B cell (primary cell): ENCODE data around the gene SALL4.

Experiments used
- EZH2 ChIP-seq: IDR thresholded peaks from 2 replicates; pipeline ENCODE4 v1.6.1; 2012; ENCODE audit warnings: borderline replicate concordance, low read depth, mild to moderate bottlenecking, moderate library complexity, low read length; ENCODE audit not compliant: insufficient read depth, poor library complexity, severe bottlenecking
- TF ChIP-seq, protein P1 (sequence below): fragments of 200-600 bp; IDR thresholded peaks from one replicate; pipeline ENCODE4 v1.8.0; 2022; ENCODE audit warnings: antibody characterized with exemption, mild to moderate bottlenecking

DNA sequence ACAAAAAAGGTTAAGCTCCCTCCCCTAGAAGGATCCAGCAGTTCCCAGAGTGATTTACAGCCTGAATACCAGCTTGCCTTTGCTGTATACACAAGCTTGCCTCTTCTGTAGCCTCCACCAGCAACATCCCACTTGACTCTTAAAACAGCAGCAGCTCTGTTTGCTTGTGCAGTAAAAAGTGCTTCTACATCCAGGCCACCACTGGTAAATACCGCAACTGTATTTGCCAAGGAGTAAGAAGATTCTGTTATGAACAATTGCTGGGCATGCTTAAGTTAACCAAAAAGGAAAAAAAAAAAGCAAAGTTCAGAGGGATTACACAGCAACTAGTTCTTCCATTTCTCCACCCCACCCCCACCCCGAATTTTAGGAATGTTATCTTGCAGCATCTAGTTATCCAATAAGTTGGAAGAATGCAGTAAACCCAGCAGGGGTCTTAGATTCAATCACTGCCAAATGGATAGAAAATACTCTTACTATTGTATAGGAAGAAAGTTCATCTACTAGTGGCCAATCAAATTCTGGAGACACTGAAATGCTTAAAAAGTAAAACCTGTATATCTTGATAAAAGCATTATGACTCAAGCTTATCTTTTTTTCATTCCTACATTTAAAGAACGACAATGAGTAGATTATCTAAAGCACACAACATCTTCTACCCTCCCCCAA is 4.8 kb downstream of the SALL4 start:
- TF ChIP-seq EZH2, result no peak
- TF ChIP-seq, protein P1, sequence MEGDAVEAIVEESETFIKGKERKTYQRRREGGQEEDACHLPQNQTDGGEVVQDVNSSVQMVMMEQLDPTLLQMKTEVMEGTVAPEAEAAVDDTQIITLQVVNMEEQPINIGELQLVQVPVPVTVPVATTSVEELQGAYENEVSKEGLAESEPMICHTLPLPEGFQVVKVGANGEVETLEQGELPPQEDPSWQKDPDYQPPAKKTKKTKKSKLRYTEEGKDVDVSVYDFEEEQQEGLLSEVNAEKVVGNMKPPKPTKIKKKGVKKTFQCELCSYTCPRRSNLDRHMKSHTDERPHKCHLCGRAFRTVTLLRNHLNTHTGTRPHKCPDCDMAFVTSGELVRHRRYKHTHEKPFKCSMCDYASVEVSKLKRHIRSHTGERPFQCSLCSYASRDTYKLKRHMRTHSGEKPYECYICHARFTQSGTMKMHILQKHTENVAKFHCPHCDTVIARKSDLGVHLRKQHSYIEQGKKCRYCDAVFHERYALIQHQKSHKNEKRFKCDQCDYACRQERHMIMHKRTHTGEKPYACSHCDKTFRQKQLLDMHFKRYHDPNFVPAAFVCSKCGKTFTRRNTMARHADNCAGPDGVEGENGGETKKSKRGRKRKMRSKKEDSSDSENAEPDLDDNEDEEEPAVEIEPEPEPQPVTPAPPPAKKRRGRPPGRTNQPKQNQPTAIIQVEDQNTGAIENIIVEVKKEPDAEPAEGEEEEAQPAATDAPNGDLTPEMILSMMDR, result no peak
